GM20431 (cell line): ENCODE results near the gene DENND1A.

ENCODE experiments used
- in situ Hi-C: fragments of 300-500 bp; cut with MseI, MboI; formaldehyde crosslinking; loops from one replicate; pipeline ENCODE4 v1.15.0; 2020; ENCODE audit warnings: low sequenced_read_pairs; ENCODE audit not compliant: unreplicated experiment

DENND1A gene

GRCh38 chr9:123347289-123348060 is 582.5 kb downstream of the DENND1A start:
- in situ Hi-C loops: loop anchor here (10.0 to 25.0 kb wide), 2 partner anchors 110 to 263 kb away; no protein-coding TSS in a partner anchor

- in situ Hi-C loops: loop anchor here (10.0 to 25.0 kb wide), 2 partner anchors 110 to 262 kb away; no protein-coding TSS in a partner anchor
Observed at GRCh38 chr9:123346826-123347225, 583.1 kb downstream of the DENND1A start.

- in situ Hi-C loops: loop anchor here (10.0 to 25.0 kb wide), 2 partner anchors 109 to 261 kb away; no protein-coding TSS in a partner anchor
Observed at GRCh38 chr9:123346026-123346425, 583.9 kb downstream of the DENND1A start.

- in situ Hi-C loops: loop anchor here (10.0 to 25.0 kb wide), 2 partner anchors 108 to 261 kb away; no protein-coding TSS in a partner anchor
Observed at GRCh38 chr9:123345567-123345955, 584.4 kb downstream of the DENND1A start.

- in situ Hi-C loops: loop anchor here (10.0 to 25.0 kb wide), 2 partner anchors 107 to 260 kb away; no protein-coding TSS in a partner anchor
Observed at GRCh38 chr9:123344192-123344949, 585.6 kb downstream of the DENND1A start.

GRCh38 chr9:123343443-123344191 is 586.3 kb downstream of the DENND1A start:
- in situ Hi-C loops: loop anchor here (10.0 to 25.0 kb wide), 2 partner anchors 106 to 259 kb away; no protein-coding TSS in a partner anchor

GRCh38 chr9:123342247-123342646 is 587.7 kb downstream of the DENND1A start:
- in situ Hi-C loops: loop anchor here (10.0 to 25.0 kb wide), 2 partner anchors 105 to 257 kb away; no protein-coding TSS in a partner anchor

- in situ Hi-C loops: loop anchor here (10.0 to 25.0 kb wide), 2 partner anchors 105 to 257 kb away; no protein-coding TSS in a partner anchor
Observed at GRCh38 chr9:123341816-123342215, 588.1 kb downstream of the DENND1A start.

- in situ Hi-C loops: loop anchor here (10.0 to 25.0 kb wide), 2 partner anchors 103 to 255 kb away; no protein-coding TSS in a partner anchor
Observed at GRCh38 chr9:123339666-123340510, 590.0 kb downstream of the DENND1A start.

GRCh38 chr9:123338710-123339665 is 590.9 kb downstream of the DENND1A start:
- in situ Hi-C loops: loop anchor here (25.0 kb wide), 1 partner anchor 102 kb away; no protein-coding TSS in a partner anchor

- in situ Hi-C loops: loop anchor here (25.0 kb wide), 1 partner anchor 101 kb away; no protein-coding TSS in a partner anchor
Observed at GRCh38 chr9:123337971-123338370, 592.0 kb downstream of the DENND1A start.

- in situ Hi-C loops: loop anchor here (25.0 kb wide), 1 partner anchor 100 kb away; no protein-coding TSS in a partner anchor
Observed at GRCh38 chr9:123336959-123337358, 593.0 kb downstream of the DENND1A start.

- in situ Hi-C loops: loop anchor here (25.0 kb wide), 1 partner anchor 99 kb away; no protein-coding TSS in a partner anchor
Observed at GRCh38 chr9:123336449-123336848, 593.5 kb downstream of the DENND1A start.

- in situ Hi-C loops: loop anchor here (25.0 kb wide), 1 partner anchor 99 kb away; no protein-coding TSS in a partner anchor
Observed at GRCh38 chr9:123335986-123336329, 594.0 kb downstream of the DENND1A start.

- in situ Hi-C loops: loop anchor here (25.0 kb wide), 1 partner anchor 98 kb away; no protein-coding TSS in a partner anchor
Observed at GRCh38 chr9:123335193-123335985, 594.5 kb downstream of the DENND1A start.

GRCh38 chr9:123334639-123335038 is 595.3 kb downstream of the DENND1A start:
- in situ Hi-C loops: loop anchor here (25.0 kb wide), 1 partner anchor 97 kb away; no protein-coding TSS in a partner anchor
